Nephron (organoid): ENCODE data around the gene MUSTN1.

Experiments used
- H3K27ac Mint-ChIP-seq, 3 experiments: 2 replicates each; pipeline ENCODE4 v1.8.0; 2020; ENCODE audit warnings: mixed read lengths in 3 of 3, mild to moderate bottlenecking in 2 of 3, moderate library complexity in 1 of 3
- H3K27me3 Mint-ChIP-seq: 2 replicates; pipeline ENCODE4 v1.8.0; 2021; ENCODE audit warnings: low read depth, mild to moderate bottlenecking, moderate library complexity, mixed read lengths
- H3K36me3 Mint-ChIP-seq: 2 replicates; pipeline ENCODE4 v1.8.0; 2020; ENCODE audit warnings: low read depth, mixed read lengths
- H3K4me1 Mint-ChIP-seq: 2 replicates; pipeline ENCODE4 v1.8.0; 2020; ENCODE audit warnings: mixed read lengths
- H3K4me3 Mint-ChIP-seq, 3 experiments: 2 replicates each; pipeline ENCODE4 v1.8.0; 2020; ENCODE audit warnings: mild to moderate bottlenecking in 3 of 3, mixed read lengths in 3 of 3, moderate library complexity in 2 of 3
- H3K9me3 Mint-ChIP-seq: 2 replicates; pipeline ENCODE4 v1.8.0; 2020; ENCODE audit warnings: mixed read lengths
- TF ChIP-seq, protein P1 (sequence below), 3 experiments: fragments of 200-600 bp; sonication (generic); IDR thresholded peaks; one replicate each; pipeline ENCODE4 v1.5.0; 2021; ENCODE audit warnings: antibody characterized with exemption in 3 of 3; ENCODE audit not compliant: unreplicated experiment in 3 of 3

MUSTN1 gene

DNA sequence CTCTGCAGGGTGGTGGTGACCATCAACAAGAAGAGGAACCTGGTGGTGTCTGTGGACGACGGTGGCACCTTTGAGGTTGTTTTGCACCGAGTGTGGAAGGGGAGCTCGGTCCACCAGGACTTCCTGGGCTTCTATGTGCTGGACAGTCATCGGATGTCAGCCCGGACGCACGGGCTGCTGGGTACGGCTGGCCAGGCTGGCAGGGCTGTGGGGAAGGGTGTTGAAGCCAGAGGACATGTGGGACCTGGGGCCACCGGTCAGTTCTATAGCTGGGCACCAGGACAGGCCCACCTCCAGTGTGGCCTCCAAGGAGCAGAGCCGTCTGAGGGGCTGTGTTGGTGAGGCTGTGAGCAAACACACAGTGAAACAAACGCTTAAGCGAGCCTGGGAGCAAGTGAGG lies 44.1 kb downstream of the MUSTN1 start:
- Mint-ChIP-seq H3K36me3 (no peaks in the 10 kb centered on the region), H3K9me3 (no peaks in the 10 kb centered on the region), H3K4me3 (no peak overlapping the region), H3K27me3 (peaks cover 8% of the 10 kb centered on the region), H3K4me1 (no peaks in the 10 kb centered on the region), H3K27ac (no peak overlapping the region)
- TF ChIP-seq, protein P1, sequence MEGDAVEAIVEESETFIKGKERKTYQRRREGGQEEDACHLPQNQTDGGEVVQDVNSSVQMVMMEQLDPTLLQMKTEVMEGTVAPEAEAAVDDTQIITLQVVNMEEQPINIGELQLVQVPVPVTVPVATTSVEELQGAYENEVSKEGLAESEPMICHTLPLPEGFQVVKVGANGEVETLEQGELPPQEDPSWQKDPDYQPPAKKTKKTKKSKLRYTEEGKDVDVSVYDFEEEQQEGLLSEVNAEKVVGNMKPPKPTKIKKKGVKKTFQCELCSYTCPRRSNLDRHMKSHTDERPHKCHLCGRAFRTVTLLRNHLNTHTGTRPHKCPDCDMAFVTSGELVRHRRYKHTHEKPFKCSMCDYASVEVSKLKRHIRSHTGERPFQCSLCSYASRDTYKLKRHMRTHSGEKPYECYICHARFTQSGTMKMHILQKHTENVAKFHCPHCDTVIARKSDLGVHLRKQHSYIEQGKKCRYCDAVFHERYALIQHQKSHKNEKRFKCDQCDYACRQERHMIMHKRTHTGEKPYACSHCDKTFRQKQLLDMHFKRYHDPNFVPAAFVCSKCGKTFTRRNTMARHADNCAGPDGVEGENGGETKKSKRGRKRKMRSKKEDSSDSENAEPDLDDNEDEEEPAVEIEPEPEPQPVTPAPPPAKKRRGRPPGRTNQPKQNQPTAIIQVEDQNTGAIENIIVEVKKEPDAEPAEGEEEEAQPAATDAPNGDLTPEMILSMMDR (IDR thresholded peaks at IDR 0.05; ENCODE audit: unreplicated experiment in 3 of 3) = no peak

DNA sequence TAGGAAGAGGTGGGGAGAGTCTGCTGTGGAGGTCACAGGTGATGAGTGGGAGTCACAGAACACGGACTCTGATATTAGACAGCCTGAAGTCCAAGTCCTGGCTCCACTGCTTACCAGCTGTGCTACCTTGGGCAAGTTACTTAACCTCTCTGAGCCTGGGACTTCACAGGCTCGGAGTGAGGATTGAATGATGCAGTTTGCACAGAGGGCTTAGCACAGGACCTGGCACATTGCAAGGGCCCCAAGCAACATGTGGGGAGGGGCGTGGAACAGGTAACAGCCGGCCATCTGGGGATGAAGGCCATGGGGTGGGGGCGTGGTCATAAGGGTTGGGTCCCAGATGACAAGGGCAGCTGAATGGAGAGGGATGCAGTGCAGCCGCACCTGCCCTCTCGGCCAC lies 44.5 kb downstream of the MUSTN1 start:
- Mint-ChIP-seq H3K9me3 (no peaks in the 10 kb centered on the region), H3K27me3 (peaks cover 8% of the 10 kb centered on the region), H3K4me3 (no peak overlapping the region), H3K36me3 (no peaks in the 10 kb centered on the region), H3K27ac (no peak overlapping the region), H3K4me1 (no peaks in the 10 kb centered on the region)
- TF ChIP-seq, protein P1 (IDR thresholded peaks at IDR 0.05; ENCODE audit: unreplicated experiment in 3 of 3) = no peak

DNA sequence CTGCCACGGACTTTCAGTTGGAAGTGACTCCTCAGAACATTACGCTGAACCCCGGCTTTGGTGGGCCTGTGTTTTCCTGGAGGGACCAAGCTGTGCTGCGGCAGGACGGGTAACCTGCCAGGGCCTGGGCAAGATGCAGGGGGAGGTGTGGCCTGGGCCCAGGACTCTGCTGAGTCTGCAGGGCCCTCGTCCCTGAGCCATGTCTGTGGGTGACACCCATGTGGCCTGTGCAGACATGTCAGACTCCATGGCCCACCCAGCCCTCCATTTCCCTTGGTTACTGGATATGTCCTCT lies 45.1 kb downstream of the MUSTN1 start:
- TF ChIP-seq, protein P1 (IDR thresholded peaks at IDR 0.05; ENCODE audit: unreplicated experiment in 3 of 3) = no peak
- Mint-ChIP-seq H3K36me3 (no peaks in the 10 kb centered on the region), H3K4me3 (no peak overlapping the region)

DNA sequence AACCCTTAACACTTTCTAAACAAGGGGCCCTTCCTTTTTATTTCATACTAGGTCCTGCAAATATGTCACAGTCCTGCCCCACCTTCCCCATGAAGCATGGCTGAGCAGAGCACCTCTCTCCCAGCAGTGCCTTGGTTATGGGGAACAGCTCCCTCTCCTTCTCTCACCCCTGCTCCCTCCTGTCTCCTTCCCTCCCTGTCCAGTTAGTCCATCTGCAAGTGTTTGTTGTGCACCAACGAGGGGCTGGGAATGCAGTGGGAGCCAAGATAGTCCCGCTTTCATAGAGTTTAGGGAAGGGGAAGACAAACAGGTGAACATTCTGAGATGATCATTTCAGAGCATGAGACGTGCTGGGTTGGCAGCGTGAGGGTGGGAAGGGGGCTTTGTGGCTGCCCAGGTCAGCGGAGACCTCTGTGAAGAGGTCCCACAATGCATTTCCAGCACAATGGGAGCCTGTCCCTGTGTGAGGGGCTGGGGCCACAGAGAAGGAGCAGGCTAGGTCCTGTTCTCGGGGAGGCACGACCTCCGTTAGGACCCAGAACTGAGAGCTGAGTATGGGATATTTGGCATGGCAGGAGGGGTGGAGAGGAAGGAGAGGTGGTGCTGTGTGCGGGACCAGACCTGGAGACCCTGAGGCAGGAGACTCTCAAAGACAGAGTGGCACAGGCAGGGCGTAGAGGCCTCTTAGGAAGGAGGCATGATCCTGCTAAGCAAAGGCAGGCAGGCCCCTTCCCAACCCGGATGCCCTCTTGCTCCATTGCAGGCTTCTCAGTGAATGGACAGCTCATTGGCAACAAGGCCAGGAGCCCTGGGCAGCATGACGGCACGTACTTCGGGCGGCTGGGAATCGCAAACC lies 45.7 kb downstream of the MUSTN1 start:
- Mint-ChIP-seq H3K4me1 (no peaks in the 10 kb centered on the region), H3K27me3 (peaks cover 8% of the 10 kb centered on the region), H3K4me3 (no peak overlapping the region), H3K36me3 (no peaks in the 10 kb centered on the region), H3K9me3 (no peaks in the 10 kb centered on the region), H3K27ac (no peak overlapping the region)
- TF ChIP-seq, protein P1 (IDR thresholded peaks at IDR 0.05; ENCODE audit: unreplicated experiment in 3 of 3) = no peak

More for the DNA sequence above, 45.1 kb downstream of the MUSTN1 start:
- H3K27ac Mint-ChIP-seq = no peak overlapping the region
- no peaks in the 10 kb centered on the region for H3K4me1 Mint-ChIP-seq
- no peaks in the 10 kb centered on the region for H3K9me3 Mint-ChIP-seq
- H3K27me3 Mint-ChIP-seq = peaks cover 8% of the 10 kb centered on the region

DNA sequence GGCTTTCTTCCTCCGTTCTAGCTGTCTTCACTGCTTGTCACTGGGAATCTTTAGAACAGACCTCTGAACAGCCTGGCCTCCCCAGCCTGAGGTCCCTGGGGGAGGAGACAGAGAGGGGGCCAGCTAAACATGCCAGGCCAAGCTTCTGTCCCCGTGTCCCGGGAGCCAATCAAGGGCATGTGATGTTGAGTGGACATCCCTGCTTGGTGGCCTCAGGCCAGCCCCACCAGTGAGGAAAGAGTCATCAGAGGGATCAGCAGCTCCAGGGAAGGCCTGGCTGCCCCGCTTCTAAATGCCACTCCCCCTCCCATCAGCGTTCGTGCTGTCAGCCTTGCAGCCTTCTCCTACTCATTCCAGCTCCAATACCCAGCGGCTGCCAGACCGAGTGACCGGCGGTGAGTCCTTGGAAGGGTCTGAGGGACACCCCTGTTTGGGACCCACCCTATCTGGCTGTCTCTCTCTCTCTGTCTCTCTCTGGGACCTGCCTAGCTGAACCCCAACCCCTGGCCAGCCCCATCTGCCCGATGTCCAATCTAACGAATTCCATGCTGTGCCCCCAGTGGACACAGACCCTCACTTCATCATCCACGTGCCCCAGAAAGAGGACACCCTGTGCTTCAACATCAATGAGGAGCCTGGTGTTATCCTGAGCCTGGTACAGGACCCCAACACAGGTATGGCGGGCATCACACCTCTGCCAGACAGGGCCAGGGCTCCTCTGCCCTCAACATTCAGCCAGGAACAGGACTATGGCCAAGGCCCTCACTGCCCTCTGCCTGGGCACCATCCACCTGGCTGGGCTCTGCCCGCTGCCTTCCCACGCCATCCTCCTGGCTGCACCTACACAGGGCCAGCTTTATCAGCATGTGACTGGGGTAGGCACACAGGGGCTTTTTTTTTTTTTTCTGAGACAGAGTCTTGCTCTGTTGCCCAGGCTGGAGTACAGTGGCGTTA lies 46.9 kb downstream of the MUSTN1 start:
- no peak overlapping the region for H3K4me3 Mint-ChIP-seq
- no peaks in the 10 kb centered on the region for H3K4me1 Mint-ChIP-seq
- no peak overlapping the region for H3K27ac Mint-ChIP-seq
- TF ChIP-seq, protein P1 (IDR thresholded peaks at IDR 0.05; ENCODE audit: unreplicated experiment in 3 of 3) = no peak
- peaks cover 17% of the 10 kb centered on the region for H3K27me3 Mint-ChIP-seq
- no peaks in the 10 kb centered on the region for H3K36me3 Mint-ChIP-seq
- no peaks in the 10 kb centered on the region for H3K9me3 Mint-ChIP-seq
